Upper lobe of right lung (tissue), 1 donor: ENCODE results near the gene VWF. TPM values are rescaled to one million over a fixed set of nuclear protein-coding genes. Genes with fewer than 3 reads are reported as not detected.

Experiments used
- ATAC-seq: fragments of 200-7000 bp; cut with Tn5 transposase; one replicate; pipeline ENCODE4 v1.9.1; 2020; ENCODE audit warnings: mild to moderate bottlenecking, moderate library complexity
- DNase-seq: peaks from one replicate; pipeline ENCODE4 v3.0.0-alpha.2; 2020
- H3K27ac ChIP-seq: fragments of 200-600 bp; one replicate; pipeline ENCODE4 v1.8.0; 2022
- H3K27me3 ChIP-seq: fragments of 200-600 bp; one replicate; pipeline ENCODE4 v1.8.0; 2022; ENCODE audit warnings: mild to moderate bottlenecking
- H3K36me3 ChIP-seq: fragments of 200-600 bp; one replicate; pipeline ENCODE4 v1.8.0; 2022
- H3K4me1 ChIP-seq: fragments of 200-600 bp; one replicate; pipeline ENCODE4 v1.8.0; 2022
- H3K4me3 ChIP-seq: fragments of 200-600 bp; one replicate; pipeline ENCODE4 v1.8.0; 2022; ENCODE audit warnings: mild to moderate bottlenecking
- H3K9me3 ChIP-seq: fragments of 200-600 bp; one replicate; pipeline ENCODE4 v1.8.0; 2022
- intact Hi-C: fragments of 100-400 bp; cut with DNase I; formaldehyde crosslinking; loops from one replicate; pipeline ENCODE4 v1.11.0; 2022
- total RNA-seq: library from RNA; stranded (reverse); fragmentation: NEBNext Ultra II Directional; extraction: Animal tissue kit (Norgen Biotek cat#: 25700); gene quantifications from one replicate; pipeline ENCODE4 v1.2.1, GENCODE V29; 2021
- TF ChIP-seq, protein P1 (sequence below): fragments of 200-600 bp; IDR thresholded peaks from one replicate; pipeline ENCODE4 v1.8.0; 2022; ENCODE audit warnings: antibody characterized with exemption
- donor health status: DM: no; HTN: yes; CAD: no; lungs with severe emphysema.

Gene VWF
- total RNA-seq, 1 donor from 2014 or later, result 729 TPM

DNA sequence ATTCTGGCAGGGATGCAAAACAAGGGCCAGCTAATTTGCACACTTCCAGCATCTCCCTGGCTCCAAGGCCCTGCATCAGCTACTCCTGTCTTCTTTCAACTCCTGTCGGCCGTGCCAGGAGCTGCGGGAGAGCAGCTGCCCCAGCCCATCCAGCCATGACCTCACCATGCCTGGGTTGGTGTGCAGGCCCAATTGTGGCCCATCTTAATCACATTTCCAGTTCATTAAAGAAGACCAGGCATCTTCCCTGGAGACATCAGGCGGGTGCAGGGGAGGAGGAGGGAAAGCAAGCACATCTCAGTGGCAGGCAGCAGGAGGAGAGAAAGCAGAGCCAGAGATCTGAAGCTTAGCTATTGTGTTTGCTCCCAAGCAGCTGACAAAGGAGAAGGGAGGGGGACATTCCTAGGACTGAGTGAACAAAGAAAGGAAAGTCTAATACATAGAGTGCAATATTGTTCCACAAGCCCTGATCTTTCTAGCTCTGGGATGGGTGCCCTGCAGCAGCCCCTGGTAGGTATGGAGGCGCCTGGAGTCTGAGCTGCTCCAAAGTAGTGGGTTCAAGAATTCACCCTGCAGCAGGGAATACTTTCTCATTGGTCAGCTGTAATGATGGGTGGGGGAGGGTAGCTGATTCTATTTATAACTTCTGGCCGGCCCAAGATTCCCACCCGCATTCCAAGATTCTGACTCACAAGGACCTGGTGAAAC lies 40.1 kb downstream of the VWF start:
- H3K27ac ChIP-seq, result no peak overlapping the region

DNA sequence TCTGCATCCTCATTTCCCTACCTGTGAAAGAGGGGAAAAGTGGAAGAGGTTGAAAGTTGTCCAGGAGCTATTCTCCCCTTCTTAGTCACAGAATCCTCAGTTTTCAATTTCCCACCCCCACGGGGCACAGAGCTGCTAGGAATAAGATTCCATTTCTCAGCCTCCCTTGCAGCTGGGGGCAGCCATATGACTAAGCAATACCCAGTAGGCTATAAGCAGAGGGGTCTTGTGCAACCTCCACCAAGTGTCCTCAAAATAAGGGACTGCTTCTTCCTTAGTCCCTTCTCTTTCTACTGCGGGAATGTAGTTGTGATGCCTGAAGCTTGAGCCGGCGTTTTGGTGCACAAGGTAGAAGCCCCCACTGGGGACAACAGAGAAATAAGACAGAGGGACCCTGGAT lies 40.9 kb downstream of the VWF start:
- ATAC-seq, result no peak
- H3K4me3 ChIP-seq, result no peak overlapping the region
- intact Hi-C loops, result no loop called here
- TF ChIP-seq, protein P1, sequence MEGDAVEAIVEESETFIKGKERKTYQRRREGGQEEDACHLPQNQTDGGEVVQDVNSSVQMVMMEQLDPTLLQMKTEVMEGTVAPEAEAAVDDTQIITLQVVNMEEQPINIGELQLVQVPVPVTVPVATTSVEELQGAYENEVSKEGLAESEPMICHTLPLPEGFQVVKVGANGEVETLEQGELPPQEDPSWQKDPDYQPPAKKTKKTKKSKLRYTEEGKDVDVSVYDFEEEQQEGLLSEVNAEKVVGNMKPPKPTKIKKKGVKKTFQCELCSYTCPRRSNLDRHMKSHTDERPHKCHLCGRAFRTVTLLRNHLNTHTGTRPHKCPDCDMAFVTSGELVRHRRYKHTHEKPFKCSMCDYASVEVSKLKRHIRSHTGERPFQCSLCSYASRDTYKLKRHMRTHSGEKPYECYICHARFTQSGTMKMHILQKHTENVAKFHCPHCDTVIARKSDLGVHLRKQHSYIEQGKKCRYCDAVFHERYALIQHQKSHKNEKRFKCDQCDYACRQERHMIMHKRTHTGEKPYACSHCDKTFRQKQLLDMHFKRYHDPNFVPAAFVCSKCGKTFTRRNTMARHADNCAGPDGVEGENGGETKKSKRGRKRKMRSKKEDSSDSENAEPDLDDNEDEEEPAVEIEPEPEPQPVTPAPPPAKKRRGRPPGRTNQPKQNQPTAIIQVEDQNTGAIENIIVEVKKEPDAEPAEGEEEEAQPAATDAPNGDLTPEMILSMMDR, result no peak
- no peaks in the 10 kb centered on the region for H3K36me3 ChIP-seq
- no peaks in the 10 kb centered on the region for H3K27me3 ChIP-seq
- DNase-seq, result no peak
- peaks cover 13% of the 10 kb centered on the region for H3K4me1 ChIP-seq
- H3K9me3 ChIP-seq, result no peaks in the 10 kb centered on the region
- no peak overlapping the region for H3K27ac ChIP-seq

More for the DNA sequence above, 40.1 kb downstream of the VWF start:
- H3K27me3 ChIP-seq, result no peaks in the 10 kb centered on the region
- intact Hi-C loops, result no loop called here
- TF ChIP-seq, protein P1, result no peak
- no peak for DNase-seq
- H3K4me3 ChIP-seq, result no peak overlapping the region
- H3K4me1 ChIP-seq, result peaks cover 13% of the 10 kb centered on the region
- no peaks in the 10 kb centered on the region for H3K36me3 ChIP-seq
- H3K9me3 ChIP-seq, result no peaks in the 10 kb centered on the region
- peak; percentile 40 for ATAC-seq

DNA sequence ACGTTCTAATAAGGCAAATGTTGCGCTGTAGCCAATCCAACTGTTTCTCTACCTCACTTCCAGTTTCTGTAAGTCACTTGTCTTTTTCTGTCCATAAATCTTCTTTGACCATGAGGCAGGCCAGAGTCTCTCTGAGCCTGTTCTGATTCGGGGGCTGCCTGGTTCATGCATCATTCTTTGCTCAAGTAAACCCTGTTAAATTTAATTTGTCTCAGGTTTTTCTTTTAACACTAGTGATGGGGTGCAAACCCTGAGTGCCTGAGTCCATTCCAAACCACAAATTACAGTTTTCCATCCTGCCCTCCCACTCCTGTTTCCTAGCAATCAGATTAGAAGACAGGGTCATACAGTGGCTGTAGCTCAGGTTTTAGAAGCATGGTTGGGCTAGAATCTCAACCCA lies 41.9 kb downstream of the VWF start:
- no peak overlapping the region for H3K27ac ChIP-seq

DNA sequence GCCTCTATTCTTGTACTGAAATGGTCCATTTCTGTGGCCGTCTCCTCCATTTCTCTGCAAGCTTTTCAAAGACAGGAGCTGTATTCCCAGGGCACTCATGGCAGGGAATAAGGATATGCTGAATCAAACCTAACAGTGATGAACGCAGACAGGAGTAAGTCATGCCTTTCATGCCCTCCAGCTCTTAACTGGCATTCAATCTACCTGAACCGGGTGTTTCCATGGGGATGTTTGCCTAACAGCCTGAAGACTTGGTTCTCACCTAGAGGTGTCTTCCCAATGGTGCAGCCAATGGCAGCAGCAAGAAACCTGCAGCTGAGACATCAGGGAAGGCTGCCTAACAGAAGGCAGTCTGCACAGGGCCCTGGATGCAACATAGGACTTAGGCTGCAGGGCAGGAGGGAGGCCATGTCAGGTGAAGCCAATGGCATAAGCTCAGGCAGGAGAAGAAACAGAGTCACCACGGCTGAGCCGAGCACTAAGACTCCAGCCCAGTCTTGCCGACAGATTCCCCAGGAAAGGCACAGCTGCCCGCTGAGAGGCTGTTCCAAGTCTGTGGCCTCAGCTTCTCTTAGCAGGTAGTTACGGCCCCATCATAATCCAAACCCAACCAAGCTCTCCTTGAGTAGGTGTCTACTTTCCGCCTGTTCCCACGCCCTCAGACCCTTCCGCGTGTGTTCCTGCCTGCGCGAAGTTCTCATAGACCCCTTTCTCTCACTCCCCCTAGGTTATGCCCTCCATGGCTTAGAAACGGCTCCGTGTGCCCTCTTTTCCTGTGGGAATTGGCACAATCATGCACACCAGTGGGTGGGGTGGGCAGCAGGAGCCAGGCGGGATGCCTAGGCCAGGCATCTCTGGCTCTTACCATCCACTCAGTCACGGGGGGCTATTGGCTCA lies 44.1 kb downstream of the VWF start:
- H3K4me1 ChIP-seq, result peaks cover 21% of the 10 kb centered on the region
- intact Hi-C loops, result no loop called here
- no peak for DNase-seq

More for the DNA sequence above, 41.9 kb downstream of the VWF start:
- intact Hi-C loops, result no loop called here
- no peak for ATAC-seq
- TF ChIP-seq, protein P1, result no peak
- no peak for DNase-seq
- Histone ChIP-seq H3K4me1 (peaks cover 13% of the 10 kb centered on the region), H3K27me3 (no peaks in the 10 kb centered on the region), H3K9me3 (no peaks in the 10 kb centered on the region), H3K36me3 (no peaks in the 10 kb centered on the region), H3K4me3 (no peak overlapping the region)

DNA sequence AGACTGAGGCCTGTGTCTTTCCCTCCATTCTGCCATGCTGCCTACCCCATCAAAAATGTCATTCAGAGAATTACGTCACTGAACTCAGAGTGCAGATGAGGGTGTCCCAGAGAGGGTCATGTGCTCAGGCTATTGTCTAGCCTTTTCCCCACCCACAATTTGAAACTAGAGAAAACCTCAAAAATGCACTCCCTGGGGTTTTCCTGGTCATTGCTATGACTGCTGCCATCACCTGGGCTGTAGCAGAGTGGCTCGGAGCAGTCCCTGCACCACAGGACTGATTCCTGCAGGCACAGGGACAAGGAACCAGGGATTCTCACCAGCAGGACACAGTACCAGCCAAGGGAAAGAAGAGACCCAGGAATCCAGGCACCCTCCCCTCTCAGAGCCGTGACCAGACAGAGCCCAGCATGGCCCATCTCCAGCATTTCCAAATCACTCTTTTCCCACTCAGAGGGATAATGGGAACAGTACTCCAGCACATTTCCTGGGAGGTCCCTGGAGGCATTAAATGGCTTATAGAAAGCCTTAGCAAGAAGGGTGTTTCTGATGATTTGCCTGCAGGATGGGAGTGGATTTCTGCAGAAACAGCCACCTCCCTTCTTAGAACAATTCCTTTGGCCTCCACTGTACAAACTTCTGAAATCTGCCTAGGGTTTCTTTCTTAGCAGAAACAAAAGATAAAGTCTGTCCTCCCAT lies 45.9 kb downstream of the VWF start:
- H3K4me3 ChIP-seq, result no peak overlapping the region
- H3K36me3 ChIP-seq, result no peaks in the 10 kb centered on the region
- H3K27ac ChIP-seq, result no peak overlapping the region
- TF ChIP-seq, protein P1, result no peak
- H3K9me3 ChIP-seq, result no peaks in the 10 kb centered on the region
- H3K4me1 ChIP-seq, result peaks cover 23% of the 10 kb centered on the region
- ATAC-seq (no peak), DNase-seq (no peak)
- H3K27me3 ChIP-seq, result no peaks in the 10 kb centered on the region
- intact Hi-C loops, result no loop called here

More for the DNA sequence above, 44.1 kb downstream of the VWF start:
- Histone ChIP-seq H3K4me3 (no peak overlapping the region), H3K9me3 (no peaks in the 10 kb centered on the region), H3K27me3 (no peaks in the 10 kb centered on the region), H3K27ac (no peak overlapping the region), H3K36me3 (no peaks in the 10 kb centered on the region)
- TF ChIP-seq, protein P1, result no peak
- no peak for ATAC-seq
